GM21360 (cell line): Measurements from ENCODE around the gene F10.

Experiments used
- ATAC-seq: cut with Tn5 transposase; IDR thresholded peaks from one replicate; pipeline ENCODE4 v1.9.1; 2021; ENCODE audit warnings: mild to moderate bottlenecking, moderate library complexity; ENCODE audit not compliant: unreplicated experiment

The F10 gene

DNA sequence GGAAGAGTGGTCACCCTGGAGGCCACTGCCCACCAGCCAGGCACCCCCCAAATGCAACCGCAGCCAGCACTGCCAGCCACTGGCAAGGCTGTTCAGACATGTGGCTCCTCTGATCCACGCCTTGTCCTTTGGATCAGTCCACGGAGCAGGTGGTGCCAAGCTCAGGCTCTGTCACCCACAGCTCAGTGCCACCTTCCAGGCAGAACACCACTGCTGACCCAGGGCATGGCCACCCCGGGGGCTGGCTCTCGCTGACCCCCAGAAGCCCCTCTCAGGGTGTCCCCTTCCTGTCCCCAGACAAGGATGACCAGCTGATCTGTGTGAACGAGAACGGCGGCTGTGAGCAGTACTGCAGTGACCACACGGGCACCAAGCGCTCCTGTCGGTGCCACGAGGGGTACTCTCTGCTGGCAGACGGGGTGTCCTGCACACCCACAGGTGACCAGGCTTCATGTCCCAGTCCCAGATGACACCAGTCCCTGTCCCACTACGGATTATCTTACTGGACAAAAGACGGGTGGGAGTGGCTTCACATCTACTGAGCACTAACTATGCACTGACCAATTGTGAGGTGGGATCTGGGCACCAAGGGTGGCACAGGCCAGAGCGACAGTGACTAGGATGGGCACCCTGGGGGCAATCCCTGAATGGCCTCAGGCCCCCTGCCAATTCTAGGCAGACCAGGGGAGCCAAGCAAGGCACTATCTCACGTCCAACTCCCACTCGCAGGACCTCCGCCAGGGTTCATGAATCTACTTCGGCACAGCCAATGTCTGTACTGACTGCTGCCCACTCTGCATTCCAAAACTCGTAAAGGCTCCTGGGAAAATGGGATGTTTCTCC is 7.0 kb upstream of the F10 start:
- no peak for ATAC-seq

DNA sequence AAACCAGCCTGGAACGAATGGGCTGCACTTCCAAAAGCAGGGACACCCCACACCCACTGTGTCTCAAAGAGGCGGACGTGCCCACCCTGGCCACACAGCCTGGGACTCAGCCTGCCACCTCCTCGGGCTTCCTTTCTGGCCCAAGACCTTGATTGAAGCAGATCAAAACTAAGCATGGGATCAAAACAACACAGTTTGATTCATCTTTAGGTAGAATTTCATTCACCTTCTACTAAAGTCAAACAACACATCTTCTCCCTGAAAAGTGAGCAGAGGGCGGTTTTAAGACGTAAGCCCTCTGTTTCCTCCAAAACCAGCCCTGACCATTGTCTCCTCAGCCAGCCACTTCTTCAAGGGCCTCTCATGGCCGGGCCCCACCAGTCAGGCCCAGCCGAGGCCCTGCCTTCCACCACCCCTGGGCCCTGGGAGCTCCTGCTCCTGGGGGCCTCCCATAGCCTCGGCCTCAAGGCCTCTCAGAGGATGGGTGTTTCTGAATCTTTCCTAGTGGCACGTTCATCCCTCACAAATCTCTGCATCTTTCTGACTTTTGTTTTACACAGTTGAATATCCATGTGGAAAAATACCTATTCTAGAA is 6.3 kb upstream of the F10 start:
- no peak for ATAC-seq

DNA sequence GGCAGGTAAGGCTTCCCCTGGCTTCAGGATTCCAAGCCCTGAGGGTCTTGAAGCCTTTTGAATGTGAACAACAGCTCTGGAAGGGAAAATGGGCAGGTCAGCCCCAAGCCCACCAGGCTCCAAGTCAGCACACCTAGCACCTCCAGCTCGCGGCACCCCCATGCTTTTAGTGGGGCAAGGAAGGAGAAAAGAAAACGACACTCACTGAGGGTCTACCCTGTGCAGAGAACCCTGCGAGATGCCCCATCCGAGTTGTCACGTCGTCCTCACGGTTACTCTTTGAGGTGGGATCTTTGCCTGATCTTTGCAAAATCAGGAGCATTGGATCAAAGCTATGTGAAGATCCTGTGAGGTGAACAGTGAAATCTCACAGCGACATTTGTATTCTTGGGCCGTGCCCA is 5.7 kb upstream of the F10 start:
- ATAC-seq = no peak

DNA sequence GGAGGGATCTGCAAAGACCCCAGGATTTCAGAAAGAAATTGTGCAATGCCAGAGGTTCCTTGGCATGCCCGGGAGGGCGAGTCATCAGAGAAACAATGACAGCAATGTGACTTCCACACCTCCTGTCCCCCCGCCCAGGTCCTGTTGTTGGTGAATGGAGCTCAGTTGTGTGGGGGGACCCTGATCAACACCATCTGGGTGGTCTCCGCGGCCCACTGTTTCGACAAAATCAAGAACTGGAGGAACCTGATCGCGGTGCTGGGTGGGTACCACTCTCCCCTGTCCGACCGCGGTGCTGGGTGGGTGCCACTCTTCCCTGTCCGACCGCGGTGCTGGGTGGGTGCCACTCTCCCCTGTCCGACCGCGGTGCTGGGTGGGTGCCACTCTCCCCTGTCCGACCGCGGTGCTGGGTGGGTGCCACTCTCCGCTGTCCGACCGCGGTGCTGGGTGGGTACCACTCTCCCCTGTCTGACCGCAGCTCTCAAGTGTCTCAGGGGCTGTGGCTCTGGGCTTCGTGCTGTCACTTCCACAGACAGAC is 5.2 kb upstream of the F10 start:
- ATAC-seq = no peak

DNA sequence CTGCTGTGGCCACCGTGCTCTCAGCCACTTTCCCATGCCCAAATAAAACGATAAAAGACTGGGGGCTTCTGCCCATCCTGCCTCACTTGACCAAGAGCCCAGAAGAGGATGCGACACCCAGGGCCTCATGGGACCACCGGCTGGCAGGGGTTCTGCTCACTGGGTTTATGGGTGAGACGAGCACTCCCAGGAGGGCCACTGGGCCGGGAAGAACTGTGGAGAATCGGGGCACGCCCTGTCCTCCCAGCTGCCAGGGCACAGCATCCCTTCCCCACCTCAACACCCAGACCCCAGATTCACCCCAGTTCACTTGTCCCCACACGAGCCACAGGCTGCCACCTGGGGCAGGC is 4.7 kb upstream of the F10 start:
- ATAC-seq = no peak

DNA sequence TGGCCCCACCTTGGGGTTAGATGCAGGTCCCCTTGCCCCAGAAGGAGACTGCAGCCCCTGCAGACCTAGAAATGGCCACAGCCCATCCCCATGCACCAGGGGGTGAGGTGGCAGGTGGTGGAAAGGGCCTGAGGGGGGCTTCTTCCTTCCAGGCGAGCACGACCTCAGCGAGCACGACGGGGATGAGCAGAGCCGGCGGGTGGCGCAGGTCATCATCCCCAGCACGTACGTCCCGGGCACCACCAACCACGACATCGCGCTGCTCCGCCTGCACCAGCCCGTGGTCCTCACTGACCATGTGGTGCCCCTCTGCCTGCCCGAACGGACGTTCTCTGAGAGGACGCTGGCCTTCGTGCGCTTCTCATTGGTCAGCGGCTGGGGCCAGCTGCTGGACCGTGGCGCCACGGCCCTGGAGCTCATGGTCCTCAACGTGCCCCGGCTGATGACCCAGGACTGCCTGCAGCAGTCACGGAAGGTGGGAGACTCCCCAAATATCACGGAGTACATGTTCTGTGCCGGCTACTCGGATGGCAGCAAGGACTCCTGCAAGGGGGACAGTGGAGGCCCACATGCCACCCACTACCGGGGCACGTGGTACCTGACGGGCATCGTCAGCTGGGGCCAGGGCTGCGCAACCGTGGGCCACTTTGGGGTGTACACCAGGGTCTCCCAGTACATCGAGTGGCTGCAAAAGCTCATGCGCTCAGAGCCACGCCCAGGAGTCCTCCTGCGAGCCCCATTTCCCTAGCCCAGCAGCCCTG is 4.2 kb upstream of the F10 start:
- no peak for ATAC-seq

DNA sequence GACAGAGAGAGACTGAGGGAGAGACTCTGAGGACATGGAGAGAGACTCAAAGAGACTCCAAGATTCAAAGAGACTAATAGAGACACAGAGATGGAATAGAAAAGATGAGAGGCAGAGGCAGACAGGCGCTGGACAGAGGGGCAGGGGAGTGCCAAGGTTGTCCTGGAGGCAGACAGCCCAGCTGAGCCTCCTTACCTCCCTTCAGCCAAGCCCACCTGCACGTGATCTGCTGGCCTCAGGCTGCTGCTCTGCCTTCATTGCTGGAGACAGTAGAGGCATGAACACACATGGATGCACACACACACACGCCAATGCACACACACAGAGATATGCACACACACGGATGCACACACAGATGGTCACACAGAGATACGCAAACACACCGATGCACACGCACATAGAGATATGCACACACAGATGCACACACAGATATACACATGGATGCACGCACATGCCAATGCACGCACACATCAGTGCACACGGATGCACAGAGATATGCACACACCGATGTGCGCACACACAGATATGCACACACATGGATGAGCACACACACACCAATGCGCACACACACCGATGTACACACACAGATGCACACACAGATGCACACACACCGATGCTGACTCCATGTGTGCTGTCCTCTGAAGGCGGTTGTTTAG is 3.3 kb upstream of the F10 start:
- no peak for ATAC-seq

DNA sequence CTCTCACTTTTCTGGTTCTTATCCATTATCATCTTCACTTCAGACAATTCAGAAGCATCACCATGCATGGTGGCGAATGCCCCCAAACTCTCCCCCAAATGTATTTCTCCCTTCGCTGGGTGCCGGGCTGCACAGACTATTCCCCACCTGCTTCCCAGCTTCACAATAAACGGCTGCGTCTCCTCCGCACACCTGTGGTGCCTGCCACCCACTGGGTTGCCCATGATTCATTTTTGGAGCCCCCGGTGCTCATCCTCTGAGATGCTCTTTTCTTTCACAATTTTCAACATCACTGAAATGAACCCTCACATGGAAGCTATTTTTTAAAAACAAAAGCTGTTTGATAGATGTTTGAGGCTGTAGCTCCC is 2.8 kb upstream of the F10 start:
- no peak for ATAC-seq

DNA sequence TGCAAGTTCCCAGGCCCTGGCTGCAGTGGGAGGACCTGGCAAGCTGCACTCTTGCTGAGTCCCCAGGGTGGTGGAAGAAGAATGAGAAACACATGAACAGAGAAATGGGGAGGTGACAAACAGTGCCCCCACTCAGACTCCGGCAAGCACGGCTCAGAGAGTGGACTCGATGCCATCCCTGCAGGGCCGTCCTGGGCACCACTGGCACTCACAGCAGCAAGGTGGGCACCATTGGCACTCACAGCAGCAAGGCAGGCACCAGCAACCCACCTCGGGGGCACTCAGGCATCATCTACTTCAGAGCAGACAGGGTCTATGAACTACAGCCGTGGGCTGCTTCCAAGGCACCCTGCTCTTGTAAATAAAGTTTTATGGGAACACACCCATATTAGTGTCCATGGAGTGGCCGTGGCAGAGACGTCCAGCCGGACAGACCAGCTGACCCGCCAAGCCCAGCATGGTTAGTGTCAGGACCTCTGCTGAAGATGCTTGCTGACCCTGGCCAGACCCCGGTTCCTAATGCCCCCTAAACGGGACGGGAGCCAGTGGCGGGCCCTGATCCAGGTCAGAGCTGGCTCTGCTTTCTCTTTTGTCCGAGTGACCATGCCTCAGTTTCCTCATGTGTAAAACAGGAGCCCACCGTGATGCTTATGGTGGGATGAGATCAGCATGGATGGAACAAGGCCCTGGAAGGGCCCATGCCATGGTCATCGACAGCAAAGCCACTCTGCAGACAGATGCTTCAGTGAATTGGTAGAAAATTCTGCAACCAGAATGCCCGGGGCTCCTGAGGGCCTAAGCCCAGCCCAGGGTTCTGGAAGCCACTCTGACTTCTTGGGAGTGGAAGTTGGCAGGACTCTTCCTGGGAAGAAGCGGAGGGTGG is 2.1 kb upstream of the F10 start:
- ATAC-seq = no peak

DNA sequence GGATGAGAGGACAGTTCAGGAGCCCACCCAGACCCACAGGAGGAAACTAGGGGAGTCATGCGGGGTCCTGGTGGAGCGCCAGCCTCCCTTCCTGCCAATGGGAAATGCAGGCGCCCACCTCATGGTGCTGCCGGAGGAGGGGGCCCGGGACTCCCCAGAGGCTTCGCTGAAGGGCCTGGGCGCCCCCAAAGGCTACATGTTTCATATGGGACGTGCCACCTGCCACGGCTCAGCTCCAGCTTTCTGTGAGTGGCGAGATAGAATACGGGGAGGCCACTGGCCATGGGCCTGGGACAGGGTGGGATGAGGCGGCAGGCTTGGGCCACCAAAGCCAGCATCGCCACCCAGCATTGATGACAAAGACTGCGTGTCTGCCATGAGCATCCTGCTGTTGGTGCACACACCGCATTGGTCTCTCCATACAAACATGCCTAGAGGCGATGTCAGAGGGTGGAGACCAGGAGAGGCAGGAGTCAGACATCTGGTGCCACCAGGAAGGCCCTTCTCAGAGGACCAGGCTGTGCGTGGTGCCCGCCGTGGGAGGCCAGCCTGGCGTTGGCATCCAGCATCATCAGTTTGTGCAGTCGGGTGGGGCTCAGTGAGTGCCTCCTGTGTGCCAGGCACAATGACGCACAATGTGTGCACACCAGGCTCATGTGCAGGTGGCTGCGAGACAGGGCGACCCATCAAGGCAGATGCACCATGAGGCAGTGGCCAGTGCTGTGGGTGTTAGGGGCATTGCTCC is 1.2 kb upstream of the F10 start:
- no peak for ATAC-seq

DNA sequence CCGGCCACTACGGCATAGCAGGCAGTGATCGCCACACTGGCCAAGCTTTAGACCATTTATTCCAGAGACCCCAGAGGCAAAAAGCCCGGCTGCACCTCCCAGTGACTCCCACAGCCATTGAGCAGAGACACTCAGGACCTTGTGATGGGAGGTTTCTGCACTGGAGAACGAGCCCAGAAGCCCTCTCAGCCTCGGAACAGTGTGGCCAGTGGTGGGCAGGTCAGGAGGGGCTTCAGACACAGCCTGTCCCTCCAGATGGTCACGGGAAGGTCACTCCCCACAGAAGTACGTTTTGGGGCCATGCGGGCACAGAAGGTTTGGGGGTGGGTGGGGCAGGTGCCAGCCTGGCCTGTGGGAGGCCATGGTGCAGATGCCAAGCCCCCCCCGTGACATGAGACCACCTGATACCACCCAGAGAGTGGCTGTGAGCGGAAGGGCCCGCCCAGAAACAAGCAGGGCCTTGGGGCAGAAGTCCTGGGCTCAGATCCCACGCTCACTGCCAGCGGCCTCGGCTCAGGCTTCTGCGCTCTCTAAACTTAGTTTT is 599 bp upstream of the F10 start:
- no peak for ATAC-seq

DNA sequence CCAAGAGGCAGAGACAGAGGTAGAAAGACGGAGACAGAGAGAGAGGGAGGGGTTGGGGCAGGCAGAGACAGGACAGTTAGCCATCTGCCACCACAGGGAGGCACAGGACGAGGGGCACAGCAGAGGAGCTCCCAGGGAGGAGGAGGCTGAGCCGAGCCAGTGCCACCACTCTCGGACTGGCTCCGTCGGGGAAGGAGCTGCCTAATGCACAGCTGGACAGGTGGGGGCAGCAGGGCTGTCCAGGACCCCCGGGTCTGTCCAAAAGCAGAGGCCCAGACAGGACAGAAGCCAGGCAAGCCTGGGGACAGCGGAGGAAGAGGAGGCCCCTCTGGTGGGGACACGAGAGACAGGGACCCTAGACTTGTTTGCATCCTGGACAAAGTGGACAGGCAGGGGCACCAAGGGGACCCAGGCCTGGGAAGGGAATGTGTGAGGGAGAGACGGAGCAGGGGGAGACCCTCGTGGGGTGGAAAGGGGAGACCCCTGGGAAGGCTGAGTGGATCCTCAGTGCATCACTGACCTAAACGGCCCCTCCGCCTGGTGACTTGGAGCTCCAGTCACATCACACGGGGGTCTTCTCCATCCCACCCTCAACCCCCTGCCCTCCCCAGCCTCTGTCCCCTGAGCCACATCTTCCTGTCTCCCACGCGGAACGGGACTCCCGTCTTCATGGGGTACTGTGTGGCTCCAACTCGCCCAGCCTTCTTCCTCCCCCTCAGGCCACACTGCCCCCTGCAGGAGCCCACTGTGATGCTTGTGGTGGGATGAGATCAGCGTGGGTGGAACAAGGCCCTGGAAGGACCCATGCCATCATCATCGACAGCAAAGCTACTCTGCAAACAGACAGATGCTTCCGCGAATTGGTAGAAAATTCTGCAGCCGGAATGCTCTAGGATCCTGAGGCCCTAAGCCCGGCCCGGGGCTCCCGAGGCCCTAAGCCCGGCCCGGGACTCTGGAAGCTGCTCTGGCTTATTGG is 915 bp downstream of the F10 start:
- ATAC-seq = no peak

DNA sequence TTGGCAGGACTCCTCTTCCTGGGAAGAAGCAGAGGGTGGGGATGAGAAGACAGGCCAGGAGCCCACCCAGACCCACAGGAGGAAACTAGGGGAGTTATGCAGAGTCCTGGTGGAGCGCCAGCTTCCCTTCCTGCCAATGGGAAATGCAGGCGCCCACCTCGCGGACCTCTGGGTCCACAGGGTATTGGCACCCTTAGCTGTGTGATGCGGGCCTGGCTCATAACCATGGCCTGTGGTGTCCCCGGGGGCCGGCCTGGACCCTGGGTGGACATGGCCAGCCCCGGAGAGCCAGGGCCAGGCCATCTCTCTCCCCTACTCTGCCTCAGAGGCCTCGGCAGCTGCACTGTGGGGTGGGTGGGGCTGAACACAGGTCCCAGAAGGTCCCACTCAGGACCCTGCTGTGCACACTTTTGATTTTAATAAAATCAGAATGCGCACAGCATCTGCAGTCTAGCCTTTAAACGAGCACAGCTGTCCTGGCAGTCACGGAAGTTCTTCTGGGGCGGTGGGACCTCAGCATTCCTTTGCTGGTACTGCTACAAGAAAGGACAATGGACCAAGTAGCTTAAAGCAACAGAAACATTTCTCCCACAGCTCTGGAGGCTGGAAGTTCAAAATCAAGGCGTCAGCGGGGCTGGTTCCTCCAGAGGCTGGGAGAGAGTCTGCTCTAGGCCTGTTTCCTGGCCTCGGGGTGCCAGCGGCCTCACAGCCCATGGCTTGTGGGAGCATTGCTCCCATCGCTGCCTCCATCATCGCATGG is 1.8 kb downstream of the F10 start:
- no peak for ATAC-seq

DNA sequence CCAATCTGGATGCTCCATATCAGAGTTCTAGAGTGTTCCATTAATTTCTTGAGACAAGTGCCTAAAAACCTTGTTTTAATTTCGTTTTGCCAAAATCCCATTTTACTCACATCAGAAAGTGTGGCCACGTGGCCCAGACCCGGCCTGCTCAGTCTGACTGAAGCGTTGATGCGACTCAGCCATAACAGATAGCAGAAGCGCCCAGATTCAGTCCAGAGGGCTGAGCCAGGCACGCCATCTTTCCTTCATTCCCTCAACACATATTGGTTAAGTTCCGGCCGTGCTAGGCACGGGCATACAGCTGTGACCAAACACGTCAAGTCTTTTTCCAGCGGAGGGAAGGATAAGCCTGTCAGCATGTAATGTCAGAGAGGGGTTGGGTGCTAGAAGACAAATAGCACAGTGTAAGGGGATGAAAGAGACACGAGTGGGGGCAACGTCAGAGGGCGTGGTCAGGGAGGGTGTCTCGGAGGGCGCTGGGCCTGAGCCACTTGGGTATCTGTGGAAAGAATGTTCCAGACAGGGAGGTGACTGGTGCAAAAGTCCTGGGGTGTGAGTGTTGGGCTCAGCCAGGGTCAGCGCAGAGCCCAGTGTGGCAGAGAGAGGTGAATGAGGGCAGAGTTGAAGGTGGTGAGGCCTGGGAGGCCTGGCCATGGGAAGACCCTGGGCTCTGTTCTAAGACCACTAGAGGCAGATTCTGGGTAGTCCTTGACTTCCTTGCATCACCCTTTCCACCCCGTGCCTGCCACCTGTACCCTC is 3.1 kb downstream of the F10 start:
- ATAC-seq = no peak

DNA sequence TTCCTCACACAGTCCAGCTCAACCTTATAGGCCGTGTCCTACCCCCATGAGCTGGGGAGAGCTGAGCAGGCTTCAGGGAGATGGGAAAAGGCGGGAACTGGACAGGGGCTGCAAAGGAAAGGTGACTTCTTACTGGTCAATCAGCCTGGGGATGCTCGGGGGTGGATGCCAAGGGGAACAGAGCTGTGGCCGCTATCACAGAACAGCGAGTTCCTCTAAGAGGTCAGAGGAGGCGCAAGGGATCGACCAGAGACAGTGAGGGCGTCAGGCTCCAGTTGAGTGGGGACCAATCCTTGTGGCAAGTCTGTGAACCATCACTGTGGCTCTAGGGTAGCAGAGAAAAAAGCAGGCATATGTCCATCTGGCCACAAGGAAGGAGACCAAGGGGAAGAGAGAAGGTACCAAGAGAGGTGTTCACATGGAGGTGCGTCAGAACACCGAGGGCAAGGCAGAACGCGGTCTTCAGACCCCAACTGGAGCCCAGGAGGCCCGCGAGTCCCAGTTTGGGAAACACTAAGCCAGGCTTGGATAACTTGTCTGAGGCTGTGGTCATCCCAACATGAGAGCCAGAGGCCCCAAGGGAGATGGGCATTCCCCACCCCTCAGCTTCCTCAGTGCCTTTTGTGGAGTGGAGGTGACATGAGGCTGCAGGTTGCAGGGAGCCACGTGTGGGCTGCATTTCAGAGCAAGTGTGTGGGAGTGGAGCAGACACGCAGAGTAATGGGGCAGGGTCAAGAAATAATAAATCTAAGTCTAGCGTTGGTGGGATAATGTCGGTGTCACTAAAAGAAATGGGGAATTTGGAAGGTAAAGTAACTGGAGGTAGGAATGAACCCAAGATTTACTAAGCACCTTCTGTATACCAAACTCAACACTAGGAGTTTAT is 3.9 kb downstream of the F10 start:
- no peak for ATAC-seq

DNA sequence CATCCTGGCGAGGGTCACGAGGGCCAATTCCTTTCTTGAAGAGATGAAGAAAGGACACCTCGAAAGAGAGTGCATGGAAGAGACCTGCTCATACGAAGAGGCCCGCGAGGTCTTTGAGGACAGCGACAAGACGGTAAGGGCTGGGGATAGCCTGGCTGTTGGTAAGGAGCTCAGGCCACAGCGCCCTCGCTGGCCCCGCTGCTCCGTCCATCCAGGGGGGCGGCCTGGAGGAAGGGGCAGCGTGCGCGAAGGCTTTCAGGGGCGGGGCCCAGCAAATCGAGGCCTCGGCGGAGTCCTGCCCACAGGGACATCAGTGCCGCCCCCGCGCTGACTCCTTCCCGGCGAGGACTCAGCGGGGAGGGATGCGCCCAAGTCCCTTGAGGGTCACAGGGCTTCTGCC is 6.9 kb downstream of the F10 start:
- ATAC-seq = no peak
